Spinal cord (tissue), 10 donors: ENCODE data around the gene NFYC. TPM values are rescaled to one million over a fixed set of nuclear protein-coding genes. Genes with fewer than 3 reads are reported as not detected.
A peak's percentile ranks its signal among the peaks of the same experiment; 100 is the strongest.

ENCODE experiments used
- DNase-seq, 6 donors: peaks; one replicate each; pipeline versions ENCODE4 v3.0.0 to v3.0.0-alpha.2; 2013 to 2015; ENCODE audit warnings: low spot score in 6 of 6, low read depth in 4 of 6
- H3K27ac ChIP-seq: one replicate; pipeline ENCODE4 v1.5.1; 2013; ENCODE audit warnings: low read depth, low read length, control low read depth
- H3K27me3 ChIP-seq: one replicate; pipeline ENCODE4 v1.6.1; 2013; ENCODE audit warnings: low read length; ENCODE audit not compliant: control insufficient read depth, insufficient read depth
- H3K36me3 ChIP-seq: one replicate; pipeline ENCODE4 v1.6.1; 2013; ENCODE audit warnings: low read length; ENCODE audit not compliant: control insufficient read depth, insufficient read depth
- H3K4me1 ChIP-seq: one replicate; pipeline ENCODE4 v1.6.1; 2013; ENCODE audit warnings: low read length; ENCODE audit not compliant: control insufficient read depth, insufficient read depth
- H3K4me3 ChIP-seq: one replicate; pipeline ENCODE4 v1.5.1; 2013; ENCODE audit warnings: low read depth, low read length, control low read depth
- H3K9me3 ChIP-seq: one replicate; pipeline ENCODE4 v1.6.1; 2013; ENCODE audit warnings: low read length; ENCODE audit not compliant: control insufficient read depth, insufficient read depth
- WGBS: methylation state at CpG from one replicate; pipeline ENCODE4 v1.1.5; 2013; ENCODE audit warnings: missing lambda C conversion rate; ENCODE audit not compliant: insufficient coverage; 5-methylcytosine and 5-hydroxymethylcytosine counted together
- long read RNA-seq, 4 donors: transcript quantifications; one replicate each; lab custom pipeline, GENCODE V29; 2026
- polyA plus RNA-seq, 2 donors: library from polyadenylated mRNA; unstranded; fragments of 120-200 nt; gene quantifications; one replicate each; pipeline ENCODE4 v1.2.1, GENCODE V29; 2013; ENCODE audit not compliant: insufficient read length in 2 of 2
- total RNA-seq, 2 donors: library from RNA; depleted of rRNA in 1 of 2; stranded (reverse); fragments of 120-200 nt in 1 of 2; fragments of >200 nt in 1 of 2; gene quantifications; one replicate each; pipeline versions ENCODE4 v1.2.3 to v1.2.4, GENCODE V29; 2013 to 2014
- donor health status: healthy.

Gene NFYC
- total RNA-seq = 10 to 100 TPM; 36.4 to 47.2 TPM
- polyA plus RNA-seq = 10 to 100 TPM; 70.7 to 82.8 TPM
- long read RNA-seq, donor 1, transcript NFYC-213 (10 exons, 1,950 nt) = major isoform, 12 of 16 reads
- long read RNA-seq, donor 1, partial matches to known transcripts = 0 of 16 reads
- long read RNA-seq, donor 1, other reads (novel, unspliced or antisense) = 0 of 16 reads
- long read RNA-seq, donor 2, partial matches to known transcripts = 0 of 7 reads
- long read RNA-seq, donor 2, other reads (novel, unspliced or antisense) = 0 of 7 reads
- long read RNA-seq, donor 3, transcript NFYC-213 (10 exons, 1,950 nt) = major isoform, 5 of 26 reads
- long read RNA-seq, donor 3, partial matches to known transcripts = 19 of 26 reads
- long read RNA-seq, donor 3, other reads (novel, unspliced or antisense) = 0 of 26 reads
- long read RNA-seq, donor 4, transcript NFYC-213 (10 exons, 1,950 nt) = major isoform, 12 of 18 reads
- long read RNA-seq, donor 4, partial matches to known transcripts = 0 of 18 reads
- long read RNA-seq, donor 4, other reads (novel, unspliced or antisense) = 0 of 18 reads

GRCh38 chr1:40691538-40692428, at the start of gene NFYC:
NFYC (plus strand) TSS chr1:40691704; CDS start chr1:40738844, 47,140 bp downstream.
- Histone ChIP-seq H3K4me3 (peak within 1 kb of the TSS; percentile 100), H3K36me3 (no peaks in the 10 kb centered on the region), H3K4me1 (peaks cover 6% of the 10 kb centered on the region), H3K9me3 (no peaks in the 10 kb centered on the region), H3K27me3 (no peaks in the 10 kb centered on the region), H3K27ac (peak within 1 kb of the TSS; percentile 100)
- DNase-seq = peak; percentile 96 to 100 (median 100)
- under 1% methylated on average over 74 of the region's 84 CpGs for WGBS

GRCh38 chr1:40645118-40645680, 46.3 kb upstream of the NFYC start:
- peaks cover 25% of the 10 kb centered on the region for H3K4me1 ChIP-seq
- no peak overlapping the region for H3K27ac ChIP-seq
- no peaks in the 10 kb centered on the region for H3K27me3 ChIP-seq
- peaks cover 4% of the 10 kb centered on the region for H3K36me3 ChIP-seq
- no peak for DNase-seq
- WGBS = 85% methylated on average over 2 of the region's 5 CpGs
- H3K9me3 ChIP-seq = no peaks in the 10 kb centered on the region
- H3K4me3 ChIP-seq = no peak overlapping the region

GRCh38 chr1:40646315-40646714, 45.2 kb upstream of the NFYC start:
- 69% methylated on average over 5 of the region's 5 CpGs for WGBS
- Histone ChIP-seq H3K27me3 (no peaks in the 10 kb centered on the region), H3K36me3 (peaks cover 4% of the 10 kb centered on the region), H3K9me3 (no peaks in the 10 kb centered on the region), H3K27ac (no peak overlapping the region), H3K4me3 (no peak overlapping the region), H3K4me1 (peaks cover 23% of the 10 kb centered on the region)
- no peak for DNase-seq

GRCh38 chr1:40648200-40648599, 43.3 kb upstream of the NFYC start:
- Histone ChIP-seq H3K9me3 (no peaks in the 10 kb centered on the region), H3K4me1 (peaks cover 20% of the 10 kb centered on the region), H3K36me3 (no peaks in the 10 kb centered on the region), H3K27me3 (no peaks in the 10 kb centered on the region), H3K4me3 (no peak overlapping the region), H3K27ac (no peak overlapping the region)
- DNase-seq = no peak
- WGBS = 80% methylated on average over 1 of the region's 3 CpGs

- Histone ChIP-seq H3K4me3 (no peak overlapping the region), H3K27ac (no peak overlapping the region), H3K27me3 (no peaks in the 10 kb centered on the region), H3K36me3 (no peaks in the 10 kb centered on the region), H3K9me3 (no peaks in the 10 kb centered on the region), H3K4me1 (peaks cover 24% of the 10 kb centered on the region)
- peak in 1 of 6 donors; percentile 42 for DNase-seq
- 59% methylated on average over 11 of the region's 15 CpGs for WGBS
Measured at GRCh38 chr1:40648928-40649591, 42.4 kb upstream of the NFYC start.

- H3K27me3 ChIP-seq = no peaks in the 10 kb centered on the region
- H3K9me3 ChIP-seq = no peaks in the 10 kb centered on the region
- WGBS = no CpG with 5 or more reads among the region's 5 CpGs
- no peak overlapping the region for H3K27ac ChIP-seq
- peaks cover 28% of the 10 kb centered on the region for H3K4me1 ChIP-seq
- no peak overlapping the region for H3K4me3 ChIP-seq
- DNase-seq = peak in 2 of 6 donors; percentile 50 to 78
- H3K36me3 ChIP-seq = no peaks in the 10 kb centered on the region
Measured at GRCh38 chr1:40649592-40649930, 41.9 kb upstream of the NFYC start.

- Histone ChIP-seq H3K27ac (no peak overlapping the region), H3K9me3 (no peaks in the 10 kb centered on the region), H3K4me3 (no peak overlapping the region), H3K36me3 (no peaks in the 10 kb centered on the region), H3K27me3 (no peaks in the 10 kb centered on the region), H3K4me1 (peaks cover 33% of the 10 kb centered on the region)
- WGBS = 47% methylated on average over 4 of the region's 4 CpGs
- DNase-seq = peak in 1 of 6 donors; percentile 30
Measured at GRCh38 chr1:40650075-40650474, 41.4 kb upstream of the NFYC start.

GRCh38 chr1:40651138-40651857, 40.2 kb upstream of the NFYC start:
- Histone ChIP-seq H3K27ac (no peak overlapping the region), H3K27me3 (no peaks in the 10 kb centered on the region), H3K36me3 (no peaks in the 10 kb centered on the region), H3K9me3 (no peaks in the 10 kb centered on the region), H3K4me3 (no peak overlapping the region), H3K4me1 (peaks cover 39% of the 10 kb centered on the region)
- WGBS = 86% methylated on average over 13 of the region's 17 CpGs
- peak in 1 of 6 donors; percentile 42 for DNase-seq
